ENCODE measurements around the gene SERPINI2.

GRCh38 chr3:167469381-167469780 lies 4.5 kb downstream of the SERPINI2 start:
- TF ChIP-seq TEAD4 (IDR thresholded peaks at IDR 0.05) (no peak), MAX (IDR thresholded peaks at IDR 0.05) (no peak), YY1 (IDR thresholded peaks at IDR 0.05; ENCODE audit: low read depth) (no peak), TAF1 (IDR thresholded peaks at IDR 0.05; ENCODE audit: low read depth) (no peak), EP300 (IDR thresholded peaks at IDR 0.05; ENCODE audit: borderline replicate concordance) (no peak)

All from Ishikawa (cell line).